Osteoblast (primary cell): Measurements from ENCODE around the gene PPFIA4. TPM values are rescaled to one million over a fixed set of nuclear protein-coding genes. Genes with fewer than 3 reads are reported as not detected.

Experiments
- DNase-seq: peaks from one replicate; pipeline ENCODE4 v3.0.0; 2011; ENCODE audit warnings: low spot score, mixed read lengths; ENCODE audit not compliant: insufficient read length; ENCODE audit errors: missing footprints
- H2AFZ ChIP-seq: 2 replicates; pipeline ENCODE4 v1.6.0; 2011; ENCODE audit warnings: mild to moderate bottlenecking, low read length
- H3K27ac ChIP-seq: 2 replicates; pipeline ENCODE4 v1.5.1; 2011; ENCODE audit warnings: mild to moderate bottlenecking, low read depth, low read length, moderate library complexity
- H3K27me3 ChIP-seq: 2 replicates; pipeline ENCODE4 v1.6.0; 2012; ENCODE audit warnings: mild to moderate bottlenecking, control low read depth, inconsistent platforms, low read length, moderate library complexity; ENCODE audit not compliant: insufficient read depth
- H3K36me3 ChIP-seq: 2 replicates; pipeline ENCODE4 v1.5.1; 2011; ENCODE audit warnings: mild to moderate bottlenecking, low read length, control low read depth, moderate library complexity; ENCODE audit not compliant: insufficient read depth
- H3K4me1 ChIP-seq: 2 replicates; pipeline ENCODE4 v1.5.1; 2011; ENCODE audit warnings: mild to moderate bottlenecking, low read length, control low read depth, moderate library complexity; ENCODE audit not compliant: insufficient read depth
- H3K4me2 ChIP-seq: 2 replicates; pipeline ENCODE4 v1.6.0; 2011; ENCODE audit warnings: mild to moderate bottlenecking, low read length; ENCODE audit not compliant: insufficient read depth
- H3K4me3 ChIP-seq: fragments of 200-600 bp; sonication (generic); 3 replicates; pipeline ENCODE4 v1.5.1; 2012; ENCODE audit warnings: mild to moderate bottlenecking, low read length, inconsistent platforms; ENCODE audit not compliant: insufficient read depth
- H3K79me2 ChIP-seq: 2 replicates; pipeline ENCODE4 v1.6.0; 2012; ENCODE audit warnings: mild to moderate bottlenecking, low read length, control low read depth, inconsistent platforms; ENCODE audit not compliant: insufficient read depth
- H3K9me3 ChIP-seq: 2 replicates; pipeline ENCODE4 v1.5.1; 2011; ENCODE audit warnings: low read depth, low read length, control low read depth
- H4K20me1 ChIP-seq: 2 replicates; pipeline ENCODE4 v1.6.0; 2012; ENCODE audit warnings: mild to moderate bottlenecking, low read length, control low read depth; ENCODE audit not compliant: insufficient read depth
- CTCF ChIP-seq: IDR thresholded peaks from 2 replicates; pipeline ENCODE4 v1.5.1; 2011; ENCODE audit warnings: mild to moderate bottlenecking, low read depth, low read length, moderate library complexity; ENCODE audit errors: extremely low read depth
- total RNA-seq: library from RNA; depleted of rRNA; stranded (reverse); fragments of >200 nt; gene quantifications from 2 replicates; pipeline ENCODE4 v1.2.3, GENCODE V29; 2012

The PPFIA4 gene
- total RNA-seq, 1 donor: 10.9 TPM

- H3K4me3 ChIP-seq: no peak overlapping the region
- no peaks in the 10 kb centered on the region for H4K20me1 ChIP-seq
- no peaks in the 10 kb centered on the region for H3K36me3 ChIP-seq
- H3K27ac ChIP-seq: no peak overlapping the region
- H3K79me2 ChIP-seq: no peaks in the 10 kb centered on the region
- TF ChIP-seq CTCF: no peak
- no peak overlapping the region for H3K4me2 ChIP-seq
- peaks cover 44% of the 10 kb centered on the region for H3K27me3 ChIP-seq
- H3K4me1 ChIP-seq: no peaks in the 10 kb centered on the region
- DNase-seq: no peak
- no peaks in the 10 kb centered on the region for H3K9me3 ChIP-seq
- no peak overlapping the region for H2AFZ ChIP-seq
Observed at GRCh38 chr1:203104789-203105390, 78.6 kb downstream of the PPFIA4 start.

- Histone ChIP-seq H3K4me1 (no peaks in the 10 kb centered on the region), H3K36me3 (no peaks in the 10 kb centered on the region), H3K27ac (no peak overlapping the region), H3K79me2 (no peaks in the 10 kb centered on the region), H2AFZ (no peak overlapping the region), H3K4me3 (no peak overlapping the region), H3K4me2 (no peak overlapping the region), H3K27me3 (peaks cover 72% of the 10 kb centered on the region), H4K20me1 (no peaks in the 10 kb centered on the region), H3K9me3 (no peaks in the 10 kb centered on the region)
- TF ChIP-seq CTCF: no peak
- no peak for DNase-seq
Observed at GRCh38 chr1:203112475-203112874, 86.2 kb downstream of the PPFIA4 start.

- Histone ChIP-seq H3K9me3 (no peaks in the 10 kb centered on the region), H3K79me2 (no peaks in the 10 kb centered on the region), H3K4me1 (no peaks in the 10 kb centered on the region), H4K20me1 (no peaks in the 10 kb centered on the region), H2AFZ (no peak overlapping the region), H3K36me3 (no peaks in the 10 kb centered on the region), H3K4me3 (no peak overlapping the region), H3K27me3 (peaks cover 69% of the 10 kb centered on the region), H3K27ac (no peak overlapping the region), H3K4me2 (no peak overlapping the region)
- DNase-seq: no peak
- no peak for TF ChIP-seq CTCF
Observed at GRCh38 chr1:203113308-203113707, 87.0 kb downstream of the PPFIA4 start.

- H3K4me3 ChIP-seq: no peak overlapping the region
- H3K36me3 ChIP-seq: no peaks in the 10 kb centered on the region
- H3K27me3 ChIP-seq: peaks cover 69% of the 10 kb centered on the region
- H3K79me2 ChIP-seq: no peaks in the 10 kb centered on the region
- TF ChIP-seq CTCF: no peak
- H3K4me2 ChIP-seq: no peak overlapping the region
- H3K4me1 ChIP-seq: no peaks in the 10 kb centered on the region
- H3K27ac ChIP-seq: no peak overlapping the region
- H3K9me3 ChIP-seq: no peaks in the 10 kb centered on the region
- no peaks in the 10 kb centered on the region for H4K20me1 ChIP-seq
- DNase-seq: no peak
- no peak overlapping the region for H2AFZ ChIP-seq
Observed at GRCh38 chr1:203114202-203114601, 87.9 kb downstream of the PPFIA4 start.
